ENCODE measurements around the gene TSPAN11.
"Not testable (repeated sequence)": the region's sequence is repeated elsewhere in the genome, so short reads cannot be mapped to it uniquely, and the experiment has no call there.

TSPAN11 gene

GRCh38 chr12:30926243-30927221 is at the start of gene TSPAN11:
TSPAN11 (plus strand) TSS chr12:30926748; CDS start chr12:30953992, 27,244 bp downstream.
- DNase-seq: no peak

GRCh38 chr12:30877105-30877875 is 49.3 kb upstream of the TSPAN11 start:
- DNase-seq: no peak

- DNase-seq: no peak
These were observed 48.5 kb upstream of the TSPAN11 start for GRCh38 chr12:30878024-30878423.

GRCh38 chr12:30880061-30880460 is 46.5 kb upstream of the TSPAN11 start:
- no peak for DNase-seq

- no peak for DNase-seq
These were observed 45.7 kb upstream of the TSPAN11 start for GRCh38 chr12:30880813-30881212.

- DNase-seq: no peak
These were observed 43.8 kb upstream of the TSPAN11 start for GRCh38 chr12:30882706-30883105.

GRCh38 chr12:30884799-30885198 is 41.7 kb upstream of the TSPAN11 start:
- no peak for DNase-seq

GRCh38 chr12:30885321-30885720 is 41.2 kb upstream of the TSPAN11 start:
- no peak for DNase-seq

- DNase-seq: no peak
These were observed 39.3 kb upstream of the TSPAN11 start for GRCh38 chr12:30887226-30887625.

GRCh38 chr12:30888241-30888640 is 38.3 kb upstream of the TSPAN11 start:
- DNase-seq: no peak

- DNase-seq: not testable (repeated sequence)
These were observed 32.0 kb upstream of the TSPAN11 start for GRCh38 chr12:30894531-30894930.

- no peak for DNase-seq
These were observed 30.1 kb upstream of the TSPAN11 start for GRCh38 chr12:30896461-30896860.

- DNase-seq: no peak
These were observed 27.7 kb upstream of the TSPAN11 start for GRCh38 chr12:30898846-30899245.

GRCh38 chr12:30900351-30900750 is 26.2 kb upstream of the TSPAN11 start:
- no peak for DNase-seq

GRCh38 chr12:30902001-30902400 is 24.5 kb upstream of the TSPAN11 start:
- DNase-seq: no peak

GRCh38 chr12:30902596-30902995 is 24.0 kb upstream of the TSPAN11 start:
- no peak for DNase-seq

- DNase-seq: no peak
These were observed 21.0 kb upstream of the TSPAN11 start for GRCh38 chr12:30905463-30906009.

GRCh38 chr12:30908076-30908721 is 18.3 kb upstream of the TSPAN11 start:
- DNase-seq: no peak

- no peak for DNase-seq
These were observed 17.7 kb upstream of the TSPAN11 start for GRCh38 chr12:30908722-30909348.

GRCh38 chr12:30909349-30910037 is 17.1 kb upstream of the TSPAN11 start:
- no peak for DNase-seq

- DNase-seq: no peak
These were observed 16.6 kb upstream of the TSPAN11 start for GRCh38 chr12:30910038-30910350.

GRCh38 chr12:30911207-30911606 is 15.3 kb upstream of the TSPAN11 start:
- no peak for DNase-seq

Data from CD4-positive, alpha-beta T cell treated with Interferon gamma for 1 hour (primary cell).